ACHN (cell line): ENCODE data around the gene PHF13.

Source experiments
- DNase-seq: peaks from one replicate; pipeline ENCODE4 v3.0.0-alpha.2; 2015
- in situ Hi-C: cut with HindIII; loops from 2 replicates; pipeline ENCODE4 v1.10.0; 2017; ENCODE audit warnings: low sequenced_read_pairs, low pct_ligation_motif_present, low pct_unique_long_range_greater_than_20kb

Gene PHF13

DNA sequence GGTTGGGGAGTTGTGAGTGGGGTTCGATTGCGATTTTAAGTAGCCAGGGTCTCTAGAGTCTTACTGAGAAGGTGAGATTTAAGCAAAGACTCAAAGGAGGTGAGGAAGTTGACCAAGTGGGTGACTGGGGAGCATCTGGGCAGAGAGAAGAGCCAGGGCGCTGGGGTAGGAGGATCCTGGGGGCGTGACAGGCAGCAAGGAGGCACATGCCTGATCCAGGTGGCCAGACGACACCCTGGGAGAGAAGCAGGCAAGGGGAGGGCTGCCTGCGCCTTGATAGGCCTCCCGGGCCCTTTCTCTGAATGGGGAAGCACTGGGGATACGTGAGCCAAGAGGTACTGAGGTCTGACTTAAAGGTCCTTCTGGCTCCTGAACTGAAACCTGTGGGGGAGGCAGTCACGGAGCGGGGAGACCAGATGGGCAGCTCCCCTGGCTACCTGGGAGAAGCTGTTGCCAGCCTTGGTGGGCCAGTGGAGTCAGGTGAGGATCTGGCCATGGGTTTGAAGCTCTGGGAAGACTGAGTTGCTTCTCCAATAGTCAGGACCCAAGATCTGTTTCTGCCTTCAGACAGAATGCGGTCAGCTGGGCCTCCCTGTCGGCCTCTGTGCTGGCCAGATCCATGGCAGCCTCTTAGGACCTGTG lies 28.3 kb upstream of the PHF13 start:
- no peak for DNase-seq
- in situ Hi-C loops: no loop called here

DNA sequence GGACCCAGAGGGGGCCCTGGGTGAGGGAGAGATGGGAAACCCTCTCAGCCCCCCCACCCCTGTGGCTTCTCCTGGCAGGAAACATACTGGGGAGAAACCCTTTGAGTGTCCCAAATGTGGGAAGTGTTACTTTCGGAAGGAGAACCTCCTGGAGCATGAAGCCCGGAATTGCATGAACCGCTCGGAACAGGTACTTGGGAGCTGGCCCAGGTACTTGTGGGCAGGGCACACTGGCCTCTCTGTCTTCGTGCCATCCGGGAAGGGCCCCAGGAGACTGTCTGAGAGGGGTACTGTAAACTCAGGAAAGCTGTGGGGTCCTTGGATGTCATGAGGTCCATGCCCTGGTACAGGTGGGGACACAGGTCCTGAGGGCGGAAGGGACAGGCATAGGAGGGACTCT lies 27.7 kb upstream of the PHF13 start:
- DNase-seq: no peak
- in situ Hi-C loops: no loop called here

DNA sequence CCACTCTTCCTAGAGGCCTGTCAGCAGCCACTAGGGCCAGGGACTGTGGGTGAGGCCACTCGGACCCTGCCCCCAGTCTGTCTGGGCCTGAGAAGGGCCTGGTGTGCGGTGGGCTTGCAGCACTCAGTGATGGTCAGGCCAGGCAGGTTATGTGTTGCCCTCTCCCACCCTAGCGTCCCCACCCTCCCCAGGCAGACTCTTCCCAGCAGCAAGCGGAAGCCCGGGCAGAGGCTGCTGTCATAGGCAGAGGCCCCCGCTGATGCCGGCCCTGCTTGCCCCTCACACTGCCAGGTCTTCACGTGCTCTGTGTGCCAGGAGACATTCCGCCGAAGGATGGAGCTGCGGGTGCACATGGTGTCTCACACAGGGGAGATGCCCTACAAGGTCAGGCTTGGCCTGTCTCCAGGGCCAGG lies 27.1 kb upstream of the PHF13 start:
- in situ Hi-C loops: no loop called here
- DNase-seq: no peak

DNA sequence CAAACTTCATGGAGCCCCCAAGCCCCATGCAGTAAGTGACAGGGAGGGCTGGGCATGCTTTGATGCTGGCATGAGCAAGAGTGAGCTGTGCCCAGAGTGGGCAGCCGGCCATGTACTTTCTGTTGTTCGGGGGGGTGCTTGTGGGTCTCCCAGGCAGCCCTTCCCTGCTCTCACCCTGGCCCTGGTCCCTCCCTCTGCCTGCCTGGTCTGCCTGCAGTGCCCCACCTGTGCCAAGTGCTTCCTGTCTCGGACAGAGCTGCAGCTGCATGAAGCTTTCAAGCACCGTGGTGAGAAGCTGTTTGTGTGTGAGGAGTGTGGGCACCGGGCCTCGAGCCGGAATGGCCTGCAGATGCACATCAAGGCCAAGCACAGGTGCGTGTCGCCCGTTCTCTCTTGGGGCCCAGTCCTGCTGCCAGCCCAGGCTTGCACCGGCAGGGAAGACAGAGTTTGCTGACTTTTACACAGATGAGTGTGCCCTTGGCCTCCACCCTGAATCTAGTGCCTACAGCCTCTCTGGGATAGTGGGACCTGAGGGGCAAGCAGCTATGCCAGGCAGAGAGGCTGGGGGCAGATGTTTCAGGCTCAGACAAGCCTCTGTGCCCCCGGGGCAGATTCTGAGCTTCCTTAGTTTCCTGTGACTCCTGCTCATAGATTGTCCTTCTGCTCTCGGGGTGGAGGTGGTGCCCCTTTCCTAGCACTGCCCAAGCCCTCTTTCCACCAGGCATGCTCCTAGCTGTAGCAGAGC lies 26.1 kb upstream of the PHF13 start:
- in situ Hi-C loops: no loop called here
- DNase-seq: no peak

DNA sequence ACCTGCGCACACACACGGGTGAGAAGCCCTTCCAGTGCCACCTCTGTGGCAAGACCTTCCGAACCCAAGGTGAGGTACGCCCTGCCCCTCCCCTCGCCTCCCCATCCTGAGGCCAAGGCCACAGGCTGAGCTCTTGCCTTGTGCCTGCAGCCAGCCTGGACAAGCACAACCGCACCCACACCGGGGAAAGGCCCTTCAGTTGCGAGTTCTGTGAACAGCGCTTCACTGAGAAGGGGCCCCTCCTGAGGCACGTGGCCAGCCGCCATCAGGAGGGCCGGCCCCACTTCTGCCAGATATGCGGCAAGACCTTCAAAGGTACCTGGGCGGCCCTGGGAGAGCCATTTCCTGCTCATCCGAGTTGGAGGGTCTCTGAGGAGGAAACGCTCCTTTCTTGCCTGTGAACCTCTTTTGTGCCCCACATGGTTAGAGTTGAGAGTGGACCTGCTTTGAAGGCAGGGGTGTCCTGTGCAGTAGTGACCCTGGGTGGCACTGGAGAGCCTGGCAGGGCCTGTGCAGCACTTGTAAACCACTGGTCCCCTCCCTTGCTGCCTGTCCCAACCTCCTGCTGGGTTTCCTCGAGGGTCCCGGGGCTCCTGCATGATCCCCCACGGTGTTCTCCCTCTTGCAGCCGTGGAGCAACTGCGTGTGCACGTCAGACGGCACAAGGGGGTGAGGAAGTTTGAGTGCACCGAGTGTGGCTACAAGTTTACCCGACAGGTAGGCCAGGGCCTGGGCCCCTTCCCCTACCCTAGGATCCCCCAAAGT lies 25.2 kb upstream of the PHF13 start:
- no peak for DNase-seq
- in situ Hi-C loops: no loop called here

DNA sequence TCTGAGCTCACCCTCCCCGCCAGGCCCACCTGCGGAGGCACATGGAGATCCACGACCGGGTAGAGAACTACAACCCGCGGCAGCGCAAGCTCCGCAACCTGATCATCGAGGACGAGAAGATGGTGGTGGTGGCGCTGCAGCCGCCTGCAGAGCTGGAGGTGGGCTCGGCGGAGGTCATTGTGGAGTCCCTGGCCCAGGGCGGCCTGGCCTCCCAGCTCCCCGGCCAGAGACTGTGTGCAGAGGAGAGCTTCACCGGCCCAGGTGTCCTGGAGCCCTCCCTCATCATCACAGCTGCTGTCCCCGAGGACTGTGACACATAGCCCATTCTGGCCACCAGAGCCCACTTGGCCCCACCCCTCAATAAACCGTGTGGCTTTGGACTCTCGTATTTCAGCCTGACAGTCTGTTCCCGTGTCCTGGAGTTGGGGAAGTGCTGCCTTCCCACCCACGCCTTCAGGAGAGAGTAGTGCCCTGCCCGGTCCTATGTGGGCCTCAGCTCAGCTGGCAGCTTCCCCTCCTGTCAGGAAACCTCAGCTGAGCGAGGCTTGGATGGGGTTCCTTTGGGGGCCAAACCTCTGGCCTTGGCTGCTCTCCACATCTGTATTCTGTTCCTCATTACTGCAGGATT lies 24.5 kb upstream of the PHF13 start:
- in situ Hi-C loops: no loop called here
- DNase-seq: no peak

DNA sequence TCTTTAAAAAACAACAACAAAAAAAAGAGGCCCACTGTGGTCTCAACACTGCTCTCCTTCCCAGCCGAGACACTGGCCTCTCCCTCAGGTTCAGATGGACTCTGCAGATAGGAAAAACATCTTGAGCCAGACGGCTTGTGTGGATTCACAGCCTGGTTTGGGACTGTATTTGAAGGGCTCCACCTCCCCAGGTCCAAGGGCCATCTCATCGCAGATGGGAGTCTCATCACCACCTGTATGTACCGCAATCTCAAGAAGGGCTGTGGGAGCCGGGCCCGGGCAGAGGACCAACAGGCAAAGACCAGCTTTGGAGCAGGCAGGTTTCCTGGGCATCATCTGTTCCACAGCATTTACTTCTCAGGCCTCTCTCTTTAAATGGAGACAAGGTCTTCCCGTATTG lies 23.5 kb upstream of the PHF13 start:
- in situ Hi-C loops: no loop called here
- DNase-seq: no peak

DNA sequence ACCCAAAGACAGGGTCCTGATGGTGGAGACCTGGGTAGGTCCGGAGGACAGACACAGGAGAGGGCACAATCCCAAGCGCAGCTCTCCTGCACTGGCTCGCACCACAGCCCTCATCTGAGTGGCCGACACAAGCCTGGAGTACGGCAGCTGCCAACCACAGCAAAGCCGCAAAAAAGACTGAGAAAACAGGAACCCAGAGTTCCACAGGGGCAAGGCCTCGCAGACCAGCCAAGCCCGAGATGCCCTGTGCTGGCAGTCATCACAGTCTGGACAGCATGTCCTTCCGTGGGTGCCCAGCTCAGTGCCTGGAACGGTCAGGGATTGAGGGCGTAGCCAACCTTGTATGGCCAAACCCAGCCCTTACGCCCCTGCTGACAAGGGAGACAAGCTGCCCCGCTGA lies 22.3 kb upstream of the PHF13 start:
- in situ Hi-C loops: no loop called here
- DNase-seq: no peak

DNA sequence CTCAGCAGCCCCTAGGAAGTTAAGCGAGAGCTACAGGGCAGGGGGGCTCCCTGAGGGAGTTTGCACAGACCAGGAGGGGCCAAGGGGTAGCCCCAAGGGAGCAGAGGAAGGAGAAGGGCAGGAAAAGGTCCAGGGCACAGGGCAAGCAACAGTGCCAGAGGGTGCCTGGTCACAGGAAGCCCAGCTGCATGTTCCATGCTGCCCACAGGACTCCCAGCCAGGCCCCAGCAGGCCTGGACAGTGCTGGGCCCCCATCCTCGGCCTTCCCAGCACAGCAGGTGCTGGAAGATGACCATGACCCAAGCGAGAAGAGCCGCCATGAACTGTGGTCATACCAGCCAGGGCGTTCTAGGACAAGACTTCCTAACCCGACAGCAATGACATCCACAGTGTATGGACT lies 21.9 kb upstream of the PHF13 start:
- in situ Hi-C loops: no loop called here
- DNase-seq: no peak

DNA sequence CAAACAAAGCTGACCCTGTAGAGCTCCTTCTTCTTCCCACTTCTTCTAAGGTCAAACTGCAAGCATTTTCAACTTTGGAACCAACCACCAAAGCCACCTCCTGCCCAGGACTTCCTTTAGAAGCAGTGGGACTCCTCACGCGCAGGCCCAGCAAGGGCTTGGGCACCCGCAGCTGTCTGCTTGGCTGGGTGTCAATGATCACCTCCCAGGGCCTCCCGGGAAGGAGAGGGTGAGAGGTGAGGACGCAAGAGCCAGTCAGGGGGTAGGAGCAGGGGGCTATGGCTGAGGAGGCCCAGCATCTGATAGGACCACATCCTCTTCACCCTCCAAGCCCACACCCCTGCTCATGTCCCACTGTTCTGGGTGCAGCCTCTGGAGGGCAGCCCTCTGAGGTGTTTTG lies 21.1 kb upstream of the PHF13 start:
- in situ Hi-C loops: no loop called here
- no peak for DNase-seq

DNA sequence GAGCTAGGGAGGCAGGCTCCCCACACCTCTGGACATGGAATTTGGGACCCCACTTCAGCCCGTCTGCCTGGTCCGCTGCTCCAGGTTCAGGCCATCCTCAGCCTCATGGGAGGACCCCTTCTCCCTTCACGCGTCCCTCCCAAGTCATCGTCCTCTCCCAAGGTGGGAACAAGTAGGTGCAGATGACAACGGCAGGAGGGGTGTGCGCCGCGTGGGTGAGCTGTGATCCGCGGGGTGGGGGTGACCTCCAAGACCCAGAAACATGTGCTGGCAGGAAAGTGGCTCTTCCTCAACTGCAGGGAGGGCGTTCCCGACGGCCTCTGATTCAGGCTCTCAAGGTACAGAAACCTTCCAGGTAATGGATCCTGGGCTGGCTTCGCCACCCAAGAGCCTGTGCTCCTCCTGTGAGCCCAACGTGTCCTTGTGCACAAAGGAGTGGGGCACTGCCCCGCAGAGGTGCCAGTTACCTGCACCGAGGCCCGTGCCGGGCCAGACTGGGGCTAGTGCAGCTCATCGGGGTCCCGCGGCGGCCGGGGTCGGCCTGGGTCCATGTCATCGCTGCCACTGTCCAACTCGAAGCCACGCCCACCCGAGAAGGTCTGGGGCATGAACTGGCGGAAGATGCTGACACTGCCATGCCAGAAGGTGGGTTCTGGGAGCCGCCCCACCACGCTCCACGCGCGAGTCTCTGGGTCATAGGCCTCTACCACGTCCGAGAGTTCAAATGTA lies 20.5 kb upstream of the PHF13 start:
- in situ Hi-C loops: no loop called here
- no peak for DNase-seq

DNA sequence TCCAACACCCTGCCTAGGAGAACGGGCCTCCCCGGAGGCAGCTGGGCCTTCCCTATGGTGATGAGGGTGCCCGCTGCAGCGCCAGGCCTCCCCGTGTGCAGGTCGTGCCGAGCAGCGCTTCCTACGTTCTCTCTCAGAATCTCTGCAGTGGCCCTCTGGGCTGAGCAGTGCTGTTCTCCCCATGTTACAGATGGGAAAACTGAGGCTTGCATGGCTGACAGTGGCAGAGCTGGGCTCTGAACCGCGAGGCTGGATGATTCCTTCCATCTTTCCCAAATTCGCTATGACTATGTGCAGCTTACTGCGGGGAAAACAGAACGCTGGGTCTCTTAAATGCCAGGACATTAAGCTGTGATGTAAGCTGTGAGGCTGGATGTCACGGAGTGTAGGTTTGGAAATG lies 19.7 kb upstream of the PHF13 start:
- no peak for DNase-seq
- in situ Hi-C loops: no loop called here

DNA sequence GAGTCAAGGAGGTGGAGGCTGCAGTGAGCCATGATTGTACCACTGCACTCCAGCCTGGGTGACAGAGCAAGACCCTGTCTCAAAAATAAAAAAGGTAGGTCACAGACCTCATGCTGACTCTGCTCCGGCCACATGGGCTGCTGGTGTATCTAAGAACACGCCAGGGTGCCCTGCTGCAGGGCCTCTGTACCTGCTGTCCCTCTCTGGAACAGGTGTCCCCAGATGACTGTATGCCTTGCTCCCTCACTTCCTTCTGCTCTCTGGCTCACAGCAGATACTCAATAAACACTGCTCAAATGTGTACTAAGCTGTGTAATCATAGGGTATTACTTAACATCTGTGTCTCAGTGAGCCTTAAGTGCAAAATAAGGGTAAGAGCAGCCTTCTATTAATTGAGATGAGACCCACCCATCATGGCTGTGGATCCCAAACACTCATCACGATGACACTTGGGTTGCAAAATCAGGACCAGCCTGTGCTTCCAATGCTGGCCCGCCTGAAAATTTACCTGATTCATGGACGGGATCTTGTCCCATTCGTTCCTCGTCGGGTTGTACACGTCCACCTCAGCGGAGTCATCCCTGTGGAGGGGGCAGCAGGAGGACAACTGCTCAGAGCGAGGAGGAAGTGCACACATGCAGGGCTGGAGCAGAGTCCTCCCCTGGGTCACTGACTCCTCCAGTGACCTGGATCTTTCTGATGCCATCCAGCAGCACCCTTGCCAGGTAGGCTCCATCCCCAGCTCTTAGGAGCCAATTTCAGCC lies 18.4 kb upstream of the PHF13 start:
- in situ Hi-C loops: no loop called here
- no peak for DNase-seq

DNA sequence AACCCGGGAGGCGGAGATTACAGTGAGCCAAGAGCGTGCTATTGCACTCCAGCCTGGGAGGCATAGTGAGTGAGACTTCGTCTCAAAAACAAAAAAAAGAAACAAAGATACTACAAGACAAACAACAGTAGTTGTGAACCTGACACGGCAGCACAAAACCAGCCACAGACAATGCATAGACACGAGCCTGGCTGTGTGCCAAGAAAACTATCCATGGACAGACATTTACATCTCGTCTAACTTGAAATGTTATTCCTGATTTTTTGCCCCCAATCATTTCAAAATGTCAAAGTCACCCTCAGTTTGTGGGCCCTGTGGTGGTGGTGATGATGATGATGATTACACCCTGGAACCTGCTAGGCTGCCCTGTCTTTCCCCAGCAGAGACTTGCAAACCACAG lies 17.2 kb upstream of the PHF13 start:
- DNase-seq: no peak
- in situ Hi-C loops: no loop called here

DNA sequence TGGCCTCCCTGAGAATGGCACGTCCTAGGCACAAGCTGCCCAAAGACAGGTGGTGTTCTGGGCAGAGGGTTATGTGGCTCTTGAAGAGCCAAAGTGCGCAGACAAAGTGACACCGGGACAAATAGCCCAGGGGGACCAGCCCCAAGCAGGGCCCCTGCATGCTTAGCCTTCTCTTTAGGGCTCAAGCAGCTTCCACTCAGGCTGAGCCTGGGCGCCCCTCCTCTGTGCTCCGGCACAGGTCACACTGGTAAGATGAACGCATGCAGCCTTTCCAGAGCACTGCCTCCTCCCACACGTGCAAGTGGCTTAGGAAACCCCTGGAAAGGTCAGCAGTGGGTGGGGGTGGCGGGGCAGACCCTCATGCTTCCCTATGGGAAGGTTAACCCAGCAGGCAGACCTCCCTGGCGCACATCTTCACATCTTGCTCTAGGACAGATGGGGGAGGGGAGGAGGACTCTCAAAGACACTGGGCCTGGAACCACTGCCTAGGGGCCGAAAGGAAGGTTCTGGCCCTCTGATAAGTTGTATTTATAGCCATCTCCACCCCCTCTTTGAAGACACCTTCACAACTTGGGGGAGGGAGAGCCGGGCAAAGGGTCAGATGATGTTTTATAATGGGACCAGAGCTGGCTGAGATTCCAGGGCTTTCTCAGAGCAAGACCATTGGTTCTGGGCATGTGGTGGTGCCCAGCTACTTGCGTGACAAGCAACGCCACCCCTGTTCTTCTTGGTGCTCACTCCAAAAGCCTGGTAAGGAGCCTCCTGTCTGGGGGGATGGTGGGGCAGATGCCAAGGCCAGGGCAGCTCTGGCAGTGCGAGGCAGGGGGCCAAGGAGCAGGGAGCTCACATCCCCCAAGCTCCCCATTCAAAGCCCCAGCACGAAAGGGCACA lies 16.4 kb upstream of the PHF13 start:
- in situ Hi-C loops: no loop called here
- no peak for DNase-seq

DNA sequence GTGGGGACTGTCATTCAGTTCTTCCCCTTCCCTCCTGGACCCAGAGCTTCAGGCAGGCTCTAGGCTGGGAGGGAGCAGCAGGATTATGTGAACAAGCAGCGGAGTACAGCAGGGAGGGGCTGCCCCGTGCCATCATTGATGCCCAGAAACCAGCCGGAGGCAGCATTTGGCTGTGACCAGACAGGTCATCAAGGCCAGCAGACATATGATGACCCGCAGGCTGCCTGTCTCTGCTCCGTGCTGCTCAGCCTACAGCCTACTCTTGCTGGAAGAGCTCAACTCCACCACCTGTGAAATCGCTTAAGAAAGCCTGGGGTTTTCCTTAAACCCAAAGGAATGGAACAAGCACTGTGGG lies 15.8 kb upstream of the PHF13 start:
- in situ Hi-C loops: no loop called here
- no peak for DNase-seq
